PC-9 (cell line): ENCODE data around the gene KRTAP4-11. TPM values are rescaled to one million over a fixed set of nuclear protein-coding genes. Genes with fewer than 3 reads are reported as not detected.
"Not testable (repeated sequence)": the region's sequence is repeated elsewhere in the genome, so short reads cannot be mapped to it uniquely, and the experiment has no call there.

Experiments
- BruUV-seq: library from RNA; stranded (reverse); fragments of 400-500 nt; replicated peaks from 2 replicates; lab custom pipeline; 2021; lab: Mats Ljungman, UMichigan
- CTCF ChIA-PET: fragments of 300-600 bp; sonication (Branson Sonifier 250); formaldehyde crosslinking; loops from one replicate; lab custom pipeline; 2022; ENCODE audit warnings: antibody characterized with exemption; lab: Charles Lee
- POLR2A ChIA-PET: fragments of 300-600 bp; sonication (Branson Sonifier 250); formaldehyde crosslinking; loops from one replicate; lab custom pipeline; 2022; ENCODE audit warnings: antibody characterized with exemption; ENCODE audit not compliant: unreplicated experiment; lab: Charles Lee
- DNase-seq, 2 experiments: peaks; one replicate each; pipeline versions ENCODE4 v3.0.0 to v3.0.0-alpha.2; 2015 to 2022; ENCODE audit warnings: mixed read lengths in 1 of 2
- H2AFZ ChIP-seq: fragments of 200-600 bp; sonication (generic); 2 replicates; pipeline ENCODE4 v1.8.1; 2017; ENCODE audit warnings: antibody characterized with exemption
- H3F3A ChIP-seq: fragments of 200-600 bp; sonication (generic); 2 replicates; pipeline ENCODE4 v1.8.1; 2017; ENCODE audit warnings: antibody characterized with exemption, mild to moderate bottlenecking, low read depth; ENCODE audit not compliant: insufficient read depth
- H3K27ac ChIP-seq: fragments of 200-600 bp; sonication (generic); 2 replicates; pipeline ENCODE4 v1.6.1; 2016; ENCODE audit warnings: mixed run types
- H3K27me3 ChIP-seq: fragments of 200-600 bp; sonication (generic); 2 replicates; pipeline ENCODE4 v1.6.1; 2016; ENCODE audit warnings: low read depth, mixed run types; ENCODE audit not compliant: insufficient read depth
- H3K36me3 ChIP-seq: fragments of 200-600 bp; sonication (generic); 2 replicates; pipeline ENCODE4 v1.6.1; 2016; ENCODE audit warnings: low read depth, mixed run types
- H3K4me1 ChIP-seq: fragments of 200-600 bp; sonication (generic); replicated peaks from 2 replicates; pipeline ENCODE4 v1.6.1; 2016; ENCODE audit warnings: mixed run types; ENCODE audit not compliant: insufficient read depth
- H3K4me2 ChIP-seq: fragments of 200-600 bp; sonication (generic); 2 replicates; pipeline ENCODE4 v1.6.1; 2017; ENCODE audit warnings: mixed run types
- H3K4me3 ChIP-seq: fragments of 200-600 bp; sonication (generic); 2 replicates; pipeline ENCODE4 v1.6.1; 2016; ENCODE audit warnings: mixed run types
- H3K79me2 ChIP-seq: fragments of 200-600 bp; sonication (generic); 2 replicates; pipeline ENCODE4 v1.6.1; 2017; ENCODE audit warnings: low read depth, mixed run types
- H3K9me2 ChIP-seq: fragments of 200-600 bp; sonication (generic); 2 replicates; pipeline ENCODE4 v1.8.1; 2017; ENCODE audit warnings: mild to moderate bottlenecking; ENCODE audit not compliant: insufficient read depth
- H3K9me3 ChIP-seq: fragments of 200-600 bp; sonication (generic); 2 replicates; pipeline ENCODE4 v1.8.1; 2016; ENCODE audit warnings: low read depth; ENCODE audit not compliant: insufficient read depth
- H4K20me1 ChIP-seq: fragments of 200-600 bp; sonication (generic); 2 replicates; pipeline ENCODE4 v1.8.1; 2017; ENCODE audit not compliant: insufficient read depth
- CTCF ChIP-seq: fragments of 200-600 bp; sonication (generic); conservative IDR thresholded peaks from 2 replicates; pipeline ENCODE4 v1.6.1; 2017; ENCODE audit warnings: mixed run types, antibody characterized with exemption, mild to moderate bottlenecking, moderate library complexity
- EZH2 ChIP-seq: fragments of 200-600 bp; sonication (generic); IDR thresholded peaks from 2 replicates; pipeline ENCODE4 v1.8.0; 2017; ENCODE audit warnings: antibody characterized with exemption, low read depth
- intact Hi-C: fragments of 100-400 bp; cut with micrococcal nuclease; formaldehyde crosslinking; loops from one replicate; pipeline ENCODE4 v1.10.0; 2022; ENCODE audit not compliant: unreplicated experiment
- total RNA-seq: library from RNA; stranded (reverse); gene quantifications from 2 replicates; pipeline ENCODE4 v1.2.3, GENCODE V29; 2021

The KRTAP4-11 gene
- total RNA-seq, 1 experiment from 2014 or later: not detected

DNA sequence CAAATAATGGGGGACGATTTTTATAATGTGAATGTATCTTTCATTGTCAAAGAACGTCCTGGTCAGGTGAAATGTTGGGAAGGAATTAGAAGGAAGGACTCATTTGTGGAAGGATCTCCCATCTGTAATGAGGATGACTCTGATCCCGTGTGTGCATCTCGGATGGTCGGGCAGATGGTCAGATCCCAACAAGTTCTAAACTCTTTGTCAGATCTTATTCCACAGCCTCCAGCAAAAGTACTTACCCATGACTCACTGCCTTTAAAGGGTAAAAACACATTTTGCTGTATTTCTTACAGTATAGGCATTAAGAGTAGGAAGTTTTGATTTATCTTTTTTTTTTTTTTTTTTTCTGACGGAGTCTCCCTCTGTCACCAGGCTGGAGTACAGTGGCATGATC is 19.7 kb downstream of the KRTAP4-11 start:
- peak overlapping the region; percentile 58; the same call in 1 of the 2 replicates for H3K27ac ChIP-seq
- intact Hi-C loops: no loop called here
- CTCF ChIA-PET: no interaction called here

DNA sequence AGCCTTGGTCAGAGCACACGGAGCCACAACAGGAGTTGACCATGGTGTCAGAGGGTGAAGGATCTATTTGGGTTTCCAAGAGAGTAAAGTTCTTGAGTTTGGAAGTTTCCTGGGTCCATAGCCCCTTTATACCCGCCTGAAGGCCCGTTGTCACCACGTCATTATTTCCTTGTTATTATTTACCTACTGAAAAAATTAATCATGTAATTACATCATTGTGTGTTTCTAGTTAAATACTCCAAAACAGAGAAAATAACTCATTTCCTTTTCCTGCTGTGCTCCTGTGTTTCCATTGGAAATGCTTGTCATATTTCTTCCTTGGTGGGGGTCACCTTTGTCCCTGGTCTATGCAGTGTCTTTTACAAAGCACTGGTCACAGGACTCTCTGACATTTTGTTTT is 20.1 kb downstream of the KRTAP4-11 start, which contains the start of gene KRTAP4-8:
Gene KRTAP4-8 (minus strand): TSS at position 101 of the 400 bp plus-strand sequence. CDS start 58 bp downstream, at position 43.
- Histone ChIP-seq H3K79me2 (no peaks in the 10 kb centered on the region), H3K4me1 (peaks cover 29% of the 10 kb centered on the region), H3K4me2 (peak within 1 kb of the TSS; percentile 37; the same call in 1 of the 2 replicates), H3K4me3 (no peak within 1 kb of the TSS), H3K9me2 (no peaks in the 10 kb centered on the region), H3F3A (peaks cover 7% of the 10 kb centered on the region; the same call in 1 of the 2 replicates), H3K27ac (peak within 1 kb of the TSS; percentile 58), H3K36me3 (no peaks in the 10 kb centered on the region), H3K27me3 (no peaks in the 10 kb centered on the region), H3K9me3 (no peaks in the 10 kb centered on the region; the same call in 1 of the 2 replicates), H4K20me1 (no peaks in the 10 kb centered on the region), H2AFZ (no peak within 1 kb of the TSS)
- no peak for DNase-seq
- ChIA-PET POLR2A (no interaction called here), CTCF (no interaction called here)
- TF ChIP-seq CTCF: no peak
- no peak for TF ChIP-seq EZH2
- BruUV-seq: no TSS peak
- intact Hi-C loops: no loop called here

More for the DNA sequence above, 19.7 kb downstream of the KRTAP4-11 start:
- H3K4me2 ChIP-seq: 0 out of 2 replicates have a peak overlapping the region, but pooled peaks have one; percentile 37
- H3K27me3 ChIP-seq: no peaks in the 10 kb centered on the region
- H3K4me3 ChIP-seq: no peak overlapping the region
- no peak for DNase-seq
- TF ChIP-seq EZH2 (no peak), CTCF (no peak)
- H3F3A ChIP-seq: peaks cover 7% of the 10 kb centered on the region; the same call in 1 of the 2 replicates
- POLR2A ChIA-PET: no interaction called here
- no peaks in the 10 kb centered on the region for H3K79me2 ChIP-seq
- peaks cover 29% of the 10 kb centered on the region for H3K4me1 ChIP-seq
- no peaks in the 10 kb centered on the region for H3K9me3 ChIP-seq
- no TSS peak for BruUV-seq
- no peaks in the 10 kb centered on the region for H3K9me2 ChIP-seq
- no peaks in the 10 kb centered on the region for H4K20me1 ChIP-seq
- H3K36me3 ChIP-seq: no peaks in the 10 kb centered on the region
- H2AFZ ChIP-seq: no peak overlapping the region

GRCh38 chr17:41096055-41096454 is 22.1 kb downstream of the KRTAP4-11 start:
- intact Hi-C loops: no loop called here
- no TSS peak for BruUV-seq

GRCh38 chr17:41088760-41089352 is 29.3 kb downstream of the KRTAP4-11 start:
- H3F3A ChIP-seq, H3K4me2 ChIP-seq, H3K36me3 ChIP-seq, H4K20me1 ChIP-seq, H3K9me3 ChIP-seq, H2AFZ ChIP-seq, POLR2A ChIA-PET, H3K9me2 ChIP-seq, H3K27me3 ChIP-seq, H3K27ac ChIP-seq, H3K4me3 ChIP-seq, intact Hi-C loops, BruUV-seq, H3K79me2 ChIP-seq, CTCF ChIA-PET, DNase-seq: not testable (repeated sequence)
- H3K4me1 ChIP-seq: peaks cover 16% of the 10 kb centered on the region

More at GRCh38 chr17:41096055-41096454, 22.1 kb downstream of the KRTAP4-11 start:
- Histone ChIP-seq H3K79me2 (no peaks in the 10 kb centered on the region), H3K4me2 (no peak overlapping the region), H3K4me3 (no peak overlapping the region), H2AFZ (no peak overlapping the region), H3F3A (peaks cover 7% of the 10 kb centered on the region; the same call in 1 of the 2 replicates), H3K27me3 (no peaks in the 10 kb centered on the region), H3K27ac (no peak overlapping the region), H3K9me3 (no peaks in the 10 kb centered on the region; the same call in 1 of the 2 replicates), H3K4me1 (peaks cover 29% of the 10 kb centered on the region), H4K20me1 (no peaks in the 10 kb centered on the region), H3K36me3 (no peaks in the 10 kb centered on the region), H3K9me2 (no peaks in the 10 kb centered on the region)
- POLR2A ChIA-PET: no interaction called here
- CTCF ChIA-PET: no interaction called here
- no peak for DNase-seq
- TF ChIP-seq EZH2 (no peak), CTCF (no peak)

- Histone ChIP-seq H3K9me3 (peaks cover 13% of the 10 kb centered on the region), H3K4me1 (peaks cover 35% of the 10 kb centered on the region), H3F3A (peaks cover 13% of the 10 kb centered on the region), H3K27ac (peak within 1 kb of the TSS; percentile 69), H3K4me2 (peak within 1 kb of the TSS; percentile 56)
- H3K27me3 ChIP-seq, H3K79me2 ChIP-seq, BruUV-seq, H4K20me1 ChIP-seq, H3K4me3 ChIP-seq, H2AFZ ChIP-seq, H3K36me3 ChIP-seq, DNase-seq, intact Hi-C loops, H3K9me2 ChIP-seq, POLR2A ChIA-PET, CTCF ChIA-PET: not testable (repeated sequence)
These were observed 33.9 kb downstream of the KRTAP4-11 start, which contains the start of gene KRTAP4-7 for GRCh38 chr17:41084100-41084856. Gene KRTAP4-7, plus strand, starts transcription at chr17:41084150. Its CDS starts 57 bp downstream, at chr17:41084207.
